ENCODE data around the gene ESPN. TPM values are rescaled to one million over a fixed set of nuclear protein-coding genes. Genes with fewer than 3 reads are reported as not detected.
A peak's percentile ranks its signal among the peaks of the same experiment; 100 is the strongest.
"Not testable (repeated sequence)": the region's sequence is repeated elsewhere in the genome, so short reads cannot be mapped to it uniquely, and the experiment has no call there.

ESPN gene
- total RNA-seq, 4 donors from 2014 or later, result 0.47 to 0.92 (median 0.81) TPM; not detected in 1

DNA sequence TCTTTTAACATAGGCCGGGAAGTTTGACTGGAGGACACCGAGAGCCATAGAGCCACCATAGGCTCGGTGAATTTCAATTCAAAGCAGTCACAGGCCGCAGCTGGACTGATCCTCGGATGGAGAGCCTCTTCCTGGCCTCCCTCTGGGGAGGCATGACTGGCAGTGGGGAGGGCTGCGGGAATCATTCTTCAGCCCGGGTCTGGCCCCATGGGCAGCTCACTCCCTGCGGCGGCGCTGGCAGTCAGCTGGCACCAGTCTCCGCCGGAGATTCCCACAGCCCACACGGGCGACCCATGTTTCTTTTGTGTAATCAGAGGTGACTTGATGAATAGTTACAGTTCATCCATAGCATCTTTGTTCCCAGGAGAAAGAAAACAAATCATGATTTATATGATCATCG lies 10.6 kb downstream of the ESPN start:
- peaks cover 0 to 3% (median 0%) of the 10 kb centered on the region in 3 donors for H3K4me1 ChIP-seq
- ATAC-seq, result no peak
- no peaks in the 10 kb centered on the region for H3K9me3 ChIP-seq
- no peak overlapping the region for H3K4me3 ChIP-seq
- TF ChIP-seq POLR2A (IDR thresholded peaks at IDR 0.05) (no peak), POLR2AphosphoS5 (IDR thresholded peaks at IDR 0.05) (no peak), EP300 (IDR thresholded peaks at IDR 0.05) (no peak)
- TF ChIP-seq, protein P1, sequence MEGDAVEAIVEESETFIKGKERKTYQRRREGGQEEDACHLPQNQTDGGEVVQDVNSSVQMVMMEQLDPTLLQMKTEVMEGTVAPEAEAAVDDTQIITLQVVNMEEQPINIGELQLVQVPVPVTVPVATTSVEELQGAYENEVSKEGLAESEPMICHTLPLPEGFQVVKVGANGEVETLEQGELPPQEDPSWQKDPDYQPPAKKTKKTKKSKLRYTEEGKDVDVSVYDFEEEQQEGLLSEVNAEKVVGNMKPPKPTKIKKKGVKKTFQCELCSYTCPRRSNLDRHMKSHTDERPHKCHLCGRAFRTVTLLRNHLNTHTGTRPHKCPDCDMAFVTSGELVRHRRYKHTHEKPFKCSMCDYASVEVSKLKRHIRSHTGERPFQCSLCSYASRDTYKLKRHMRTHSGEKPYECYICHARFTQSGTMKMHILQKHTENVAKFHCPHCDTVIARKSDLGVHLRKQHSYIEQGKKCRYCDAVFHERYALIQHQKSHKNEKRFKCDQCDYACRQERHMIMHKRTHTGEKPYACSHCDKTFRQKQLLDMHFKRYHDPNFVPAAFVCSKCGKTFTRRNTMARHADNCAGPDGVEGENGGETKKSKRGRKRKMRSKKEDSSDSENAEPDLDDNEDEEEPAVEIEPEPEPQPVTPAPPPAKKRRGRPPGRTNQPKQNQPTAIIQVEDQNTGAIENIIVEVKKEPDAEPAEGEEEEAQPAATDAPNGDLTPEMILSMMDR (IDR thresholded peaks at IDR 0.05), result no peak
- H3K36me3 ChIP-seq, result no peaks in the 10 kb centered on the region
- 86% methylated on average over 4 of the region's 15 CpGs; no CpG with 5 or more reads in 1 of the 2 donors for WGBS, 2 donors (ENCODE audit: low coverage in 1 of 2)
- H3K27ac ChIP-seq, result no peak overlapping the region
- H3K27me3 ChIP-seq, result peaks cover 68% of the 10 kb centered on the region

DNA sequence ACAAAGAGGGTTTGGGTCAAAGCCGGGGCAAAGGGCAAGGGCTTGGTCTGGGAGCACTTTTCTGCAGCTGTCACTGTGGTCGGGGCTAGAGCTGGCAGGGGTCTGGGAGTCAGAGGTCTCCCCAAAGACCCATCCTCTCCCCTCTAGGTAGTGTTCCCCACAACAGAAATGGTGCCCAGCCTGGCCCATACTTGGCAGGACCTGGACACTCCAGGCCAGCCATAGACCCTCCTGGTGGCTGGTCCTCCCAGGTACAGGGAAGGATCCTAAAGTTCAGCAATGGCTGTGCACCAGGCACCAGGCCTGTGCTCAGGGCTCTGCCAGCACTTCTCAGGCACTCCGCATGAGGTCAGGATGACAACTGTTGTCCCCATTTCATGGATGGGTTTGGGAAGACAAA lies 11.0 kb downstream of the ESPN start:
- Histone ChIP-seq H3K27ac (no peak overlapping the region), H3K4me3 (no peak overlapping the region), H3K27me3 (peaks cover 68% of the 10 kb centered on the region), H3K4me1 (peaks cover 0 to 7% (median 2%) of the 10 kb centered on the region in 3 donors), H3K36me3 (no peaks in the 10 kb centered on the region), H3K9me3 (no peaks in the 10 kb centered on the region)
- 100% methylated on average over 1 of the region's 3 CpGs; no CpG with 5 or more reads in 1 of the 2 donors for WGBS, 2 donors (ENCODE audit: low coverage in 1 of 2)
- no peak for TF ChIP-seq POLR2A (IDR thresholded peaks at IDR 0.05)
- TF ChIP-seq, protein P1 (IDR thresholded peaks at IDR 0.05), result no peak
- no peak for ATAC-seq

DNA sequence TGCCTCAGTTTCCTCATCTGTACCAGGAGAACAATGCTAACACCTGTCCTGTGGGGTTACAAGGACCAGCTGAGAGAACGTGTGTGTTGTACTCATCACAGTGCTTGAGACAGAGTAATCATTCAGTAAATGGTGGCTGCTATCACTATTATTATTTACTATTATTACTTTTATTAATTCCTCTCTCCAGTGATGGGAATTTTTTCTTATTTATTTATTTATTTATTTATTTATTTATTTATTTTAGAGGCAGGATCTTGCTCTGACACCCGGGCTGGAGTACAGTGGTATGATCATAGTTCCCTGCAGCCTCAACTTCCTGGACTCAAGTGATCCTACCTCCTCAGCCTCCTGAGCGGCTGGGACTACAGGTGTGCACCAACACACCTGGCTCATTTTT lies 11.7 kb downstream of the ESPN start:
- whole genome bisulfite sequencing, 2 donors (ENCODE audit: low coverage in 1 of 2), result 69 to 78% methylated on average over 2 to 3 of the region's 3 CpGs
- ATAC-seq, result not testable (repeated sequence)
- peaks cover 68% of the 10 kb centered on the region for H3K27me3 ChIP-seq

DNA sequence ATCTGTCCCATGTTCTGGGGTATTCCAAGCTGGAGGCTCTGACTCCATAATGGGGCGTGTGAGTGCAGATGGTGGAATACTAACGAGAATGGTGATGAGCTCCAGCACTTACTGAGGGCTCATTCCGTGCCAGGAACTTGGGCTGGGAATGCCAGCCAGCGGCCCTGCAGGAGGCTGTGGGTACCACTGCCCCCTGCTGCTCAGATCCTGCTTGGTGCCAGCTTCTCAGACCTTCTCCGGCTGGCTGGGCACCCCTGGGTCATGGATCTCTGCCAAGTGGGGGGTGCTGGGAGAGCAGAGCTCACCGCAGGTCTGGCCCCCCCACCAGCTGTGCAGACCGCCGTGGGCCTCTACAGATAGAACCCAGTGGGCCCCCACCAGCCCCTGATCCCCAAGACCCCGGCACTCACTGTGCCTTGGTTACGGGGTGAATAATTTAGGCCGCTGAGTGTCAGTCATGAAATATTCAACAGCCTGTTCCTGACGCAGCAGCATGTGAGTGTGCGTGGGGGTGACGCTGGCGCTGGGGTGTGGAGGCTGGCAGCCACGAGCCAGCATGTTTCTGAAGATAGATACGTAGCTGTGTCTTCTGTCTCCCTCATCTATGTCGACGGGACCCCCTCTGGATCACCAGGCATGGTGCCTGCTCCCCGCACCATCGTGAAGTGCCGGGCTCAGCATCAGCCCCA lies 12.6 kb downstream of the ESPN start:
- H3K36me3 ChIP-seq, H3K4me3 ChIP-seq, H3K9me3 ChIP-seq, H3K27ac ChIP-seq, ATAC-seq: not testable (repeated sequence)
- 35% methylated on average over 4 of the region's 22 CpGs; no CpG with 5 or more reads in 1 of the 2 donors for WGBS, 2 donors (ENCODE audit: low coverage in 1 of 2)
- Histone ChIP-seq H3K4me1 (peaks cover 0 to 11% (median 5%) of the 10 kb centered on the region in 3 donors), H3K27me3 (peaks cover 71% of the 10 kb centered on the region)

More for the DNA sequence above, 11.7 kb downstream of the ESPN start:
- not testable (repeated sequence) for H3K36me3 ChIP-seq, H3K4me3 ChIP-seq, H3K9me3 ChIP-seq, H3K27ac ChIP-seq
- peaks cover 0 to 11% (median 5%) of the 10 kb centered on the region in 3 donors for H3K4me1 ChIP-seq

DNA sequence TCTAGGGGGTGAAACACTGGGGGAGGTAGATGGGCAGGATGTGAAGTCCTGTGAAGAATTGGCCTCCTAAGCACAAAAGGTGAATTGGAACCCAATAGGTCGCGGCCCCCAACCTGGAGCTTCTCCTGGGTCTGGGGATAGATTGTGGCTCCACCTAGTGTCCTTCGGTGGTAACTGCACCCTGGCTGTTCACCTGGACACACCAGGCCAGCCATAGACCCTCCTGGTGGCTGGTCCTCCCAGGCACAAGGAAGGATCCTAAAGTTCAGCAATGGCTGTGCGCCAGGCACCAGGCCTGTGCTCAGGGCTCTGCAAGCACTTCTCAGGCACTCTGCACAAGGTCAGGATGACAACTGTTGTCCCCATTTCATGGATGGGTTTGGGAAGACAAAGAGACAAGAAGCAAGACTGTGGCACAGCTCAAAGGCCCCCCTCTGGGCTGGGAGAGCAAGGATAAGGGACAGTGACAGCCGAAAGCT lies 13.5 kb downstream of the ESPN start:
- Histone ChIP-seq H3K4me1 (peaks cover 0 to 11% (median 5%) of the 10 kb centered on the region in 3 donors), H3K4me3 (no peak overlapping the region), H3K36me3 (no peaks in the 10 kb centered on the region), H3K27ac (no peak overlapping the region), H3K27me3 (peaks cover 79% of the 10 kb centered on the region), H3K9me3 (no peaks in the 10 kb centered on the region)
- no peak for TF ChIP-seq EP300 (IDR thresholded peaks at IDR 0.05)
- TF ChIP-seq, protein P1 (IDR thresholded peaks at IDR 0.05), result peak in 3 of 4 experiments; percentile 79 to 93 (median 85)
- 0% methylated on average over 2 of the region's 5 CpGs; no CpG with 5 or more reads in 1 of the 2 donors for WGBS, 2 donors (ENCODE audit: low coverage in 1 of 2)
- no peak for ATAC-seq

All from gastroesophageal sphincter (tissue), 4 donors.